HL-60 (cell line): Measurements from ENCODE around the gene WASHC2A.

ENCODE experiments used
- CTCF ChIP-seq: IDR thresholded peaks from one replicate; pipeline ENCODE4 v1.5.1; 2011; ENCODE audit warnings: low read length, control low read depth, inconsistent platforms; ENCODE audit not compliant: insufficient read depth
- REST ChIP-seq: IDR thresholded peaks from 2 replicates; pipeline ENCODE4 v1.6.1; 2012; ENCODE audit warnings: low read depth; ENCODE audit not compliant: insufficient replicate concordance

GRCh38 chr10:50021646-50022045, 46.1 kb upstream of the WASHC2A start:
- TF ChIP-seq CTCF (no peak), REST (no peak)
